ENCODE results near the gene IL25. TPM values are rescaled to one million over a fixed set of nuclear protein-coding genes. Genes with fewer than 3 reads are reported as not detected.
"Not testable (repeated sequence)": the region's sequence is repeated elsewhere in the genome, so short reads cannot be mapped to it uniquely, and the experiment has no call there.

IL25 gene
- total RNA-seq, 1 donor from 2014 or later, result not detected

- ChIA-PET POLR2A (no interaction called here), CTCF (no interaction called here)
- no peaks in the 10 kb centered on the region for H3K36me3 Mint-ChIP-seq (ENCODE audit: low read depth)
- no peak overlapping the region for H3K27ac Mint-ChIP-seq
- no peak overlapping the region for H3K4me3 Mint-ChIP-seq
- ATAC-seq (ENCODE audit: low read depth) (no peak), DNase-seq (no peak)
- TF ChIP-seq CTCF (IDR thresholded peaks at IDR 0.05), result no peak
- H3K4me1 Mint-ChIP-seq, result no peaks in the 10 kb centered on the region
- peaks cover 21% of the 10 kb centered on the region for H3K27me3 Mint-ChIP-seq
- H3K9me3 Mint-ChIP-seq, result no peaks in the 10 kb centered on the region
- intact Hi-C loops (cut with micrococcal nuclease), result no loop called here
These were observed 43.5 kb downstream of the IL25 start for GRCh38 chr14:23415821-23416778.

DNA sequence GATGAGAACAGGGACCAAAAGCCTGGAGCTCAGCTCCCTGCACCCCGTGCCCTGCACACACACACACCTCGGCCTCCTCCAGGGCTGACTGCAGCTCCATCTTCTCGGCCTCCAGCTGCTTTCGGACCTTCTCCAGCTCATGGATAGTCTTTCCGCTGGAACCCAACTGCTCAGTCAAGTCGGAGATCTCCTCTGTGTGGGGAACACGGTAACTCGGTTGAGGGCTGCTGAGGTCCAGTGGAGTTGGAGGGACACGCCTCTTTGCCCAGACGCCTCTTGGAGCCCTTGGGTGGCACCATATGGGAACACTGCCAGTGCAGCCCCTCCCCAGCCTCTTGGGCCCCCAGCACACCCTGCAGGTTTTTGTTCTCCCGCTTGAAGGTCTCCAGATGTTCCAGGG lies 44.2 kb downstream of the IL25 start:
- H3K27ac Mint-ChIP-seq, result no peak overlapping the region
- ChIA-PET POLR2A (no interaction called here), CTCF (no interaction called here)
- intact Hi-C loops (cut with micrococcal nuclease), result no loop called here
- no peaks in the 10 kb centered on the region for H3K36me3 Mint-ChIP-seq (ENCODE audit: low read depth)
- no peak overlapping the region for H3K4me3 Mint-ChIP-seq
- ATAC-seq (ENCODE audit: low read depth) (no peak), DNase-seq (no peak)
- no peaks in the 10 kb centered on the region for H3K4me1 Mint-ChIP-seq
- peaks cover 17% of the 10 kb centered on the region for H3K27me3 Mint-ChIP-seq
- no peak for TF ChIP-seq CTCF (IDR thresholded peaks at IDR 0.05)
- no peaks in the 10 kb centered on the region for H3K9me3 Mint-ChIP-seq

GRCh38 chr14:23417269-23417668 lies 44.7 kb downstream of the IL25 start:
- ATAC-seq (ENCODE audit: low read depth); H3K36me3 Mint-ChIP-seq (ENCODE audit: low read depth); POLR2A ChIA-PET; DNase-seq; H3K4me1 Mint-ChIP-seq; H3K27ac Mint-ChIP-seq; intact Hi-C loops (cut with micrococcal nuclease); H3K4me3 Mint-ChIP-seq; CTCF ChIA-PET; H3K9me3 Mint-ChIP-seq: not testable (repeated sequence)
- peaks cover 16% of the 10 kb centered on the region for H3K27me3 Mint-ChIP-seq

DNA sequence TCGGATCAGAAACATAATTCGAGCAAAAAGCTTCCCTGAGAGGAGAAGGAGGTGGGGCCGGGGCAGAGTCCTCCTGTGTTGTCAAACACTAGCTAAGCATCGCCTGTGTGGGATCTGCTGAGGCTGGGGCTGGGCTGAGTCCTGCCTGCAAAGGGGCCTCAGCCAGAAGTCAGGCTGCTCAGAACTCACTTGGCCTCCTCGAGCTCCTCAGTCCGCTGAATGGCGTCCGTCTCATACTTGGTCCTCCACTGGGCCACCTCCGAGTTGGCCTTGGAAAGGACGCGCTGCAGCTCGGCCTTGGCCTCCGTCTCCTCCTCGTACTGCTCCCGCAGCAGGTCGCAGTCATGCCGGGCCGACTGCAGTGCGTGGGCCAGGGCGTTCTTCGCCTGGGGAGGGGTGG lies 45.4 kb downstream of the IL25 start:
- H3K9me3 Mint-ChIP-seq, result no peaks in the 10 kb centered on the region
- ChIA-PET CTCF (no interaction called here), POLR2A (no interaction called here)
- no peak for DNase-seq
- H3K27ac Mint-ChIP-seq, result no peak overlapping the region
- H3K36me3 Mint-ChIP-seq (ENCODE audit: low read depth), result no peaks in the 10 kb centered on the region
- H3K4me3 Mint-ChIP-seq, result no peak overlapping the region
- H3K27me3 Mint-ChIP-seq, result peaks cover 13% of the 10 kb centered on the region
- no peak for TF ChIP-seq CTCF (IDR thresholded peaks at IDR 0.05)
- intact Hi-C loops (cut with micrococcal nuclease), result no loop called here
- no peak for ATAC-seq (ENCODE audit: low read depth)
- H3K4me1 Mint-ChIP-seq, result no peaks in the 10 kb centered on the region

DNA sequence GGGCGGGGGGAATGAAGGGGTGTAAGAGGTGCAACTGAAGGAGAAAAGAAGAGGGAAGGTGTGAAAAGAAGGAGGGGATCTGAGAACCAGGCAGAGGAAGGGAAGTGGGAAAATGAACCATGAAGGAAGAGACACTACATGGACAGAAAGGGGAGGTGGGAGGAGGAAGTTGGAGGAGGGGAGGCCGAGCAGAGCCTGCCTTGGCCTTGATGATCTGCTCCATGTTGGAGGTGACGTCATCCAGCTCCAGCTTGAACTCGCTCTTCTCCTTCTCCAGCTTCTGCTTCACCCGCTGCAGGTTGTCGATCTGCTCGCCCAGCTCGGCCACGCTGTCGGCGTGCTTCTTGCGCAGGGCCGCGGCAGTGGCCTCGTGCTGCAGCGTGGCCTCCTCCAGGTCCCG lies 47.0 kb downstream of the IL25 start:
- CTCF ChIA-PET; ATAC-seq (ENCODE audit: low read depth); H3K9me3 Mint-ChIP-seq; H3K27ac Mint-ChIP-seq; H3K36me3 Mint-ChIP-seq (ENCODE audit: low read depth); DNase-seq; H3K4me3 Mint-ChIP-seq; intact Hi-C loops (cut with micrococcal nuclease); POLR2A ChIA-PET; H3K4me1 Mint-ChIP-seq: not testable (repeated sequence)
- peaks cover 13% of the 10 kb centered on the region for H3K27me3 Mint-ChIP-seq

- CTCF ChIA-PET, result no interaction called here
- H3K4me1 Mint-ChIP-seq, result no peaks in the 10 kb centered on the region
- ATAC-seq (ENCODE audit: low read depth) (no peak), DNase-seq (no peak)
- no peaks in the 10 kb centered on the region for H3K9me3 Mint-ChIP-seq
- H3K27ac Mint-ChIP-seq, result no peak overlapping the region
- H3K4me3 Mint-ChIP-seq, result no peak overlapping the region
- POLR2A ChIA-PET, result no interaction called here
- H3K27me3 Mint-ChIP-seq, result peaks cover 10% of the 10 kb centered on the region
- no peaks in the 10 kb centered on the region for H3K36me3 Mint-ChIP-seq (ENCODE audit: low read depth)
- no peak for TF ChIP-seq CTCF (IDR thresholded peaks at IDR 0.05)
- intact Hi-C loops (cut with micrococcal nuclease), result no loop called here
These were observed 49.0 kb downstream of the IL25 start for GRCh38 chr14:23421594-23421993.

Measured in activated B cell treated with CpG ODN at 0.5 μM for 24 hours (primary cell).